ENCODE measurements around the gene RNF115.

Gene RNF115

GRCh38 chr1:145759721-145760120 is 64.2 kb downstream of the RNF115 start:
- no peak for DNase-seq (ENCODE audit: low read depth)
- no peak overlapping the region for H3K4me3 ChIP-seq (ENCODE audit: low read depth, low read length)
- TF ChIP-seq POLR2A (IDR thresholded peaks at IDR 0.05; ENCODE audit: extremely low read depth, insufficient read length) (no peak), CTCF (IDR thresholded peaks at IDR 0.05; ENCODE audit: low read depth, low read length) (no peak), MAX (IDR thresholded peaks at IDR 0.05; ENCODE audit: low read depth, low read length) (no peak), MYC (IDR thresholded peaks at IDR 0.05; ENCODE audit: low read depth, low read length) (no peak)

GRCh38 chr1:145758575-145758974 is 65.3 kb downstream of the RNF115 start:
- no peak overlapping the region for H3K4me3 ChIP-seq (ENCODE audit: low read depth, low read length)
- TF ChIP-seq MAX (IDR thresholded peaks at IDR 0.05; ENCODE audit: low read depth, low read length) (no peak), POLR2A (IDR thresholded peaks at IDR 0.05; ENCODE audit: extremely low read depth, insufficient read length) (no peak), CTCF (IDR thresholded peaks at IDR 0.05; ENCODE audit: low read depth, low read length) (no peak), MYC (IDR thresholded peaks at IDR 0.05; ENCODE audit: low read depth, low read length) (no peak)
- DNase-seq (ENCODE audit: low read depth), result no peak

DNA sequence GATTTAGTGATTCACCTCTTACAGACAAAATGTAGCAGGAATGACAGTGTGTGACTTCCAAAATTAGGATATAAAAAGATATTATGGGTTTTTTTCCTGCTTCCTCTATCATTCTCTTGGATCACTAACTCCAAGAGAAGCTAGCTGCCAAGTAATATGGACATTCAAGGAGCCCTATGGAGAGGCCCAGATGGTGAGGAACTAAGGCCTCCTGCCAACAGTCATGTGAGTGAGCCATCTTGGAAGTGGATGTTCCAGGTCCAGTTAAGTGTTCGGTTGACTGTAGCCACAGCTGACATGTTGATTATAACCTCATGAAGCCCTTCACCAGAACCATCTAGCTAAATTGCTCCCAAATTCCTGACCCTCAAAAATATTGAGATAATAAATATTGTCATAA is 65.8 kb downstream of the RNF115 start:
- no peak for DNase-seq (ENCODE audit: low read depth)
- H3K4me3 ChIP-seq (ENCODE audit: low read depth, low read length), result no peak overlapping the region
- TF ChIP-seq POLR2A (IDR thresholded peaks at IDR 0.05; ENCODE audit: extremely low read depth, insufficient read length), result no peak
- no peak for TF ChIP-seq MAX (IDR thresholded peaks at IDR 0.05; ENCODE audit: low read depth, low read length)
- no peak for TF ChIP-seq CTCF (IDR thresholded peaks at IDR 0.05; ENCODE audit: low read depth, low read length)
- TF ChIP-seq MYC (IDR thresholded peaks at IDR 0.05; ENCODE audit: low read depth, low read length), result no peak

DNA sequence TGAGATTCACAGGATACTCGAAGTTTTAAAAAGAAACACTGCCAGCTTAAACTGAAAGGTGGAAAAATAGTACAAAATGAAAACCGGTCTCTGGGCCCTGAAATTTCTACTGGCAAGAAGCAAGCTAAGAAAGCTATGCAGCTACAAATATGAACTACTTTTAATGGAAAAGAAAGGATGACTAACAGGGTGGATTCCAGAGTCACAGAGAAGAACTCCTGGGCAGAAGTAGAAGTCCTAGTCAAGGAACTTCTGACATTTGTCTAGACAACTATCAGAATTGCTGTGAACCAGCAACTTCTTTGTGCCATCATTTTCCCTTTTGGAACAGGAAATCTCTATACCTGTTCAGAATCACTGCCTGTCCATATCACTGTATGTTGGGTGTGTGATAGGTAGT is 66.5 kb downstream of the RNF115 start:
- no peak overlapping the region for H3K4me3 ChIP-seq (ENCODE audit: low read depth, low read length)
- TF ChIP-seq MYC (IDR thresholded peaks at IDR 0.05; ENCODE audit: low read depth, low read length) (no peak), CTCF (IDR thresholded peaks at IDR 0.05; ENCODE audit: low read depth, low read length) (no peak), MAX (IDR thresholded peaks at IDR 0.05; ENCODE audit: low read depth, low read length) (no peak), POLR2A (IDR thresholded peaks at IDR 0.05; ENCODE audit: extremely low read depth, insufficient read length) (no peak)
- DNase-seq (ENCODE audit: low read depth), result no peak

GRCh38 chr1:145751491-145752037 is 72.3 kb downstream of the RNF115 start:
- no peak for TF ChIP-seq POLR2A (IDR thresholded peaks at IDR 0.05; ENCODE audit: extremely low read depth, insufficient read length)
- TF ChIP-seq CTCF (IDR thresholded peaks at IDR 0.05; ENCODE audit: low read depth, low read length), result no peak
- TF ChIP-seq MAX (IDR thresholded peaks at IDR 0.05; ENCODE audit: low read depth, low read length), result no peak
- no peak for TF ChIP-seq MYC (IDR thresholded peaks at IDR 0.05; ENCODE audit: low read depth, low read length)
- H3K4me3 ChIP-seq (ENCODE audit: low read depth, low read length), result no peak overlapping the region
- no peak for DNase-seq (ENCODE audit: low read depth)
